Ovary (tissue), 9 donors: ENCODE results near the gene NDST3. TPM values are rescaled to one million over a fixed set of nuclear protein-coding genes. Genes with fewer than 3 reads are reported as not detected.
"Not testable (repeated sequence)": the region's sequence is repeated elsewhere in the genome, so short reads cannot be mapped to it uniquely, and the experiment has no call there.

Experiments
- DNase-seq, 5 donors: peaks; one replicate each; pipeline ENCODE4 v3.0.0-alpha.2; 2019 to 2020
- H3K27ac ChIP-seq, 2 donors: fragments of 200-600 bp; one replicate each; pipeline versions ENCODE4 v1.5.1 to v1.8.0; 2019 to 2022
- H3K27me3 ChIP-seq: fragments of 200-600 bp; one replicate; pipeline ENCODE4 v1.8.0; 2022
- H3K36me3 ChIP-seq: fragments of 200-600 bp; sonication (generic); one replicate; pipeline ENCODE4 v1.5.1; 2019
- H3K4me1 ChIP-seq: one replicate; pipeline ENCODE4 v1.8.1; 2013; ENCODE audit warnings: mild to moderate bottlenecking, moderate library complexity; ENCODE audit not compliant: insufficient read depth
- H3K4me3 ChIP-seq: fragments of 200-600 bp; sonication (generic); one replicate; pipeline ENCODE4 v1.5.1; 2017
- H3K9me3 ChIP-seq, 2 donors: fragments of 200-600 bp in 1 of 2; sonication (generic) in 1 of 2; one replicate each; pipeline versions ENCODE4 v1.5.1 to v1.8.1; 2013 to 2019; ENCODE audit warnings: mild to moderate bottlenecking in 1 of 2, moderate library complexity in 1 of 2
- EP300 ChIP-seq: sonication (generic); formaldehyde crosslinking; IDR thresholded peaks from one replicate; pipeline ENCODE4 v1.6.1; 2017; ENCODE audit warnings: antibody characterized with exemption
- POLR2A ChIP-seq: fragments of 450-650 bp; IDR thresholded peaks from one replicate; pipeline ENCODE4 v1.6.1; 2017; ENCODE audit warnings: antibody characterized with exemption, mild to moderate bottlenecking, moderate library complexity
- WGBS, 3 donors: extraction: QIAGEN DNeasy Blood & Tissue Kit in 1 of 3; methylation state at CpG; one replicate each; pipeline versions ENCODE4 v1.1.5 to v1.1.7; 2013 to 2017; 5-methylcytosine and 5-hydroxymethylcytosine counted together
- intact Hi-C, 4 donors: fragments of 100-400 bp; cut with DNase I; formaldehyde crosslinking; loops; one replicate each; pipeline versions ENCODE4 v1.11.0 to v1.15.1; 2022 to 2023
- polyA plus RNA-seq, 2 donors: library from polyadenylated mRNA; stranded (reverse); fragments of 200-250 nt in 1 of 2; fragments of 350-450 nt in 1 of 2; fragmentation: Illumina TruSeq in 1 of 2; extraction: RNeasy Lipid Tissue Mini Kit (QIAGEN cat#74804) in 1 of 2; gene quantifications; one replicate each; pipeline ENCODE4 v1.2.3, GENCODE V29; 2013 to 2014
- small RNA-seq: library from RNA; depleted of rRNA; stranded (forward); fragments of <200 nt; gene quantifications from one replicate; pipeline ENCODE3, GENCODE V24; 2016
- total RNA-seq, 7 donors: library from RNA; depleted of rRNA in 2 of 7; stranded (reverse); fragments of >200 nt in 2 of 7; fragmentation: NEBNext Ultra II Directional in 3 of 7; extraction: Animal tissue kit (Norgen Biotek cat#: 25700) in 3 of 7; gene quantifications; one replicate each; pipeline versions ENCODE4 v1.1.0 to v1.2.4, GENCODE V29; 2016 to 2023
- TF ChIP-seq, protein P1 (sequence below), 3 donors: fragments of 450-650 bp in 2 of 3; fragments of 200-600 bp in 1 of 3; IDR thresholded peaks; one replicate each; pipeline versions ENCODE4 v1.5.1 to v1.8.0; 2016 to 2022; ENCODE audit warnings: antibody characterized with exemption in 3 of 3, mild to moderate bottlenecking in 1 of 3
- donor health status: DM: no; HTN: no; CAD: no; lungs with moderate emphysema.
- donor health status: DM: no; HTN: no; CAD: no.
- donor health status: Bipolar disorder and iron deficiency.
- donor health status: DM: yes; HTN: yes; CAD: no.
- donor health status: DM: no; HTN: no; CAD: no.
- donor health status: DM: yes; HTN: yes; CAD: no.

The NDST3 gene
- total and polyA plus RNA-seq, 9 donors, result 0.02 to 2.4 (median 0.07) TPM; not detected in 2

DNA sequence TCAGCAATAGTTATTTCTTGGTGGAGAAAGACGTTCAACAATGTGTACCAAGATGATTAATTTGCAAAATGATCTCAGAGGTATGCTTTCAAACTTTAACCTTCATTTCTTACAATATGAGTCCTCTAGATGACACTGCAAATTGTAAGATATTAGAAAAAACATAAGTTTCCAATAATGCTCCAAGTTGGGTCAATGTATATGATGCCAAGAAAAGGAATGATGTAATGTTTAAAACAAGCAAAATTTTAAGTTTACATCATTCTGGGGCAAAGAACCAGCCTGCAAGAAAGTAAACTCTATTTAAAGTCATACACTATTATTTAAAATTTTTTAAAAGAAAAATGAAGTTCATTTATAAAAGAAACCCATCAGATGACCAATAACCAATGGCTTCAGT is 262.4 kb downstream of the NDST3 start:
- no peaks in the 10 kb centered on the region for H3K9me3 ChIP-seq
- no peak for TF ChIP-seq EP300
- TF ChIP-seq, protein P1, sequence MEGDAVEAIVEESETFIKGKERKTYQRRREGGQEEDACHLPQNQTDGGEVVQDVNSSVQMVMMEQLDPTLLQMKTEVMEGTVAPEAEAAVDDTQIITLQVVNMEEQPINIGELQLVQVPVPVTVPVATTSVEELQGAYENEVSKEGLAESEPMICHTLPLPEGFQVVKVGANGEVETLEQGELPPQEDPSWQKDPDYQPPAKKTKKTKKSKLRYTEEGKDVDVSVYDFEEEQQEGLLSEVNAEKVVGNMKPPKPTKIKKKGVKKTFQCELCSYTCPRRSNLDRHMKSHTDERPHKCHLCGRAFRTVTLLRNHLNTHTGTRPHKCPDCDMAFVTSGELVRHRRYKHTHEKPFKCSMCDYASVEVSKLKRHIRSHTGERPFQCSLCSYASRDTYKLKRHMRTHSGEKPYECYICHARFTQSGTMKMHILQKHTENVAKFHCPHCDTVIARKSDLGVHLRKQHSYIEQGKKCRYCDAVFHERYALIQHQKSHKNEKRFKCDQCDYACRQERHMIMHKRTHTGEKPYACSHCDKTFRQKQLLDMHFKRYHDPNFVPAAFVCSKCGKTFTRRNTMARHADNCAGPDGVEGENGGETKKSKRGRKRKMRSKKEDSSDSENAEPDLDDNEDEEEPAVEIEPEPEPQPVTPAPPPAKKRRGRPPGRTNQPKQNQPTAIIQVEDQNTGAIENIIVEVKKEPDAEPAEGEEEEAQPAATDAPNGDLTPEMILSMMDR (IDR thresholded peaks at IDR 0.05), result no peak
- TF ChIP-seq POLR2A, result no peak
- WGBS, 3 donors, result 59 to 65% (median 61%) methylated on average over 1 of the region's 1 CpG
- no peak overlapping the region for H3K4me3 ChIP-seq
- H3K4me1 ChIP-seq, result no peaks in the 10 kb centered on the region
- no peak overlapping the region for H3K27ac ChIP-seq
- DNase-seq, result no peak
- intact Hi-C loops, result no loop called here
- no peaks in the 10 kb centered on the region for H3K36me3 ChIP-seq
- no peaks in the 10 kb centered on the region for H3K27me3 ChIP-seq

DNA sequence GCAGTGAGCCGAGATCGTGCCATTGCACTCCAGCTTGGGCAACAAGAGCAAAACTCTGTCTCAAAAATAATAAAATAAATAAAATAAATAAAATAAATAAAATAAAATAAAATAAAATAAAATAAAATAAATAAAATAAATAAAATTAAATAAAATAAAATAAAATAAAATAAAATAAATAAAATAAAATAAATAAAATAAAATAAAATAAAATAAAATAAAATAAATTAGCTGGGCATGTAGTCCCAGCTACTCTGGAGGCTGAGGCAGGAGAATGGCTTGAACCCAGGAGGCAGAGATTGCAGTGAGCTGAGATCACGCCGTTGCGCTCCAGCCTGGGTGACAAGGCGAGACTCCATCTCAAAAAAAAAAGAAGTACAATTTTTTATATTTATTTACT is 265.3 kb downstream of the NDST3 start:
- intact Hi-C loops, H3K27ac ChIP-seq, H3K4me3 ChIP-seq, DNase-seq, H3K27me3 ChIP-seq, H3K36me3 ChIP-seq, H3K4me1 ChIP-seq, H3K9me3 ChIP-seq: not testable (repeated sequence)
- WGBS, 3 donors, result 96 to 99% (median 98%) methylated on average over 6 of the region's 6 CpGs

DNA sequence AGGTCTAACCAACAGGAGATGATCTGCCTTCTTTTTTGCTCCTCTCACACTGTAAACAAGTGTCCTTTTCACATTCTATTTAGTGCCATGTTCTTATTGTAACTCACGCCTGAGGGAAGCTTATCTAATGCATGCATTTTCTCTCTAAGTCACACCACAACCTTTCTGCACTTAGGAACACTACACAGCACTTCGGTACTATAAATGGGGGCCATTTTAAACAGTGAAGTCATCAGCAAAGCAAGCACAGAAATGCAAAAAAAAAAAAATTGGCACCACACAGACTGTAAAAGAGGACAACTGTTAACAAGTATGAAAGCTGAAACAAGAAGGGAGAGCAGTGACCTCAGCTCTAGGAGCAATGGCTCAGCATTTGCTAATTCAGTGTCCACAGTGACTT is 273.4 kb downstream of the NDST3 start:
- WGBS, 3 donors, result 72 to 77% (median 77%) methylated on average over 2 of the region's 2 CpGs
- intact Hi-C loops, result no loop called here
- H3K27ac ChIP-seq, result no peak overlapping the region
- H3K4me1 ChIP-seq, result no peaks in the 10 kb centered on the region
- no peaks in the 10 kb centered on the region for H3K27me3 ChIP-seq
- DNase-seq, result no peak
- TF ChIP-seq POLR2A (no peak), EP300 (no peak)
- TF ChIP-seq, protein P1 (IDR thresholded peaks at IDR 0.05), result no peak
- no peaks in the 10 kb centered on the region for H3K36me3 ChIP-seq
- no peaks in the 10 kb centered on the region for H3K9me3 ChIP-seq
- H3K4me3 ChIP-seq, result no peak overlapping the region

Small RNA genes lying within 50 kb of the gene (small RNA-seq; reads per million reads assigned to genes)
- gene SNORA24, result not detected
